HG02623 (cell line): ENCODE results near the gene FAM149A.

Experiments used
- ATAC-seq: cut with Tn5 transposase; IDR thresholded peaks from one replicate; pipeline ENCODE4 v1.9.1; 2021; ENCODE audit warnings: moderate library complexity; ENCODE audit not compliant: unreplicated experiment

Gene FAM149A

GRCh38 chr4:186200516-186200915 is 96.0 kb downstream of the FAM149A start:
- no peak for ATAC-seq

GRCh38 chr4:186201010-186201409 is 96.5 kb downstream of the FAM149A start:
- ATAC-seq: no peak

GRCh38 chr4:186201535-186202230 is 97.2 kb downstream of the FAM149A start:
- peak; percentile 87 for ATAC-seq

GRCh38 chr4:186202490-186203140 is 98.1 kb downstream of the FAM149A start:
- ATAC-seq: no peak

GRCh38 chr4:186203406-186203805 is 98.9 kb downstream of the FAM149A start:
- no peak for ATAC-seq

- no peak for ATAC-seq
Measured at GRCh38 chr4:186204103-186204559, 99.6 kb downstream of the FAM149A start.

GRCh38 chr4:186204686-186205085 is 100.2 kb downstream of the FAM149A start:
- ATAC-seq: no peak

- ATAC-seq: no peak
Measured at GRCh38 chr4:186205156-186205555, 100.7 kb downstream of the FAM149A start.

GRCh38 chr4:186216465-186217024 is 112.0 kb downstream of the FAM149A start:
- no peak for ATAC-seq

- ATAC-seq: no peak
Measured at GRCh38 chr4:186217733-186218293, 113.3 kb downstream of the FAM149A start.

GRCh38 chr4:186221624-186222023 is 117.1 kb downstream of the FAM149A start:
- ATAC-seq: no peak
